Activated CD4-positive, alpha-beta memory T cell treated with anti-CD3 and anti-CD28 coated beads, Interleukin-2, amount 10 ng/mL, durations not matched to agents 7 days and 5 days (primary cell): ENCODE data around the gene PLA2G6. TPM values are rescaled to one million over a fixed set of nuclear protein-coding genes. Genes with fewer than 3 reads are reported as not detected.

ENCODE experiments used
- CTCF ChIA-PET: fragments of 350-600 bp; sonication (Branson Sonifier 250); formaldehyde crosslinking; loops from one replicate; lab custom pipeline; 2021; ENCODE audit warnings: antibody characterized with exemption, inconsistent platforms; lab: Charles Lee
- POLR2A ChIA-PET: fragments of 350-600 bp; sonication (Branson Sonifier 250); formaldehyde crosslinking; loops from one replicate; lab custom pipeline; 2021; ENCODE audit warnings: antibody characterized with exemption; lab: Charles Lee
- DNase-seq: peaks from one replicate; pipeline ENCODE4 v3.0.0-alpha.2; 2020
- H3K27ac Mint-ChIP-seq: one replicate; pipeline ENCODE4 v1.8.0; 2021; ENCODE audit warnings: mild to moderate bottlenecking, mixed read lengths
- H3K27me3 Mint-ChIP-seq: one replicate; pipeline ENCODE4 v1.8.0; 2021; ENCODE audit warnings: mixed read lengths
- H3K36me3 Mint-ChIP-seq: one replicate; pipeline ENCODE4 v1.8.0; 2021; ENCODE audit warnings: low read depth, mixed read lengths
- H3K4me1 Mint-ChIP-seq: one replicate; pipeline ENCODE4 v1.8.0; 2021; ENCODE audit warnings: mixed read lengths
- H3K4me3 Mint-ChIP-seq: one replicate; pipeline ENCODE4 v1.8.0; 2021; ENCODE audit warnings: mild to moderate bottlenecking, mixed read lengths
- H3K9me3 Mint-ChIP-seq: one replicate; pipeline ENCODE4 v1.8.0; 2021; ENCODE audit warnings: mixed read lengths
- total RNA-seq, 2 experiments: library from RNA; stranded (reverse); gene quantifications; one replicate each; pipeline ENCODE4 v1.2.3, GENCODE V29; 2021

PLA2G6 gene
- total RNA-seq, 2 experiments from 2014 or later: 80.7 to 85.7 TPM

DNA sequence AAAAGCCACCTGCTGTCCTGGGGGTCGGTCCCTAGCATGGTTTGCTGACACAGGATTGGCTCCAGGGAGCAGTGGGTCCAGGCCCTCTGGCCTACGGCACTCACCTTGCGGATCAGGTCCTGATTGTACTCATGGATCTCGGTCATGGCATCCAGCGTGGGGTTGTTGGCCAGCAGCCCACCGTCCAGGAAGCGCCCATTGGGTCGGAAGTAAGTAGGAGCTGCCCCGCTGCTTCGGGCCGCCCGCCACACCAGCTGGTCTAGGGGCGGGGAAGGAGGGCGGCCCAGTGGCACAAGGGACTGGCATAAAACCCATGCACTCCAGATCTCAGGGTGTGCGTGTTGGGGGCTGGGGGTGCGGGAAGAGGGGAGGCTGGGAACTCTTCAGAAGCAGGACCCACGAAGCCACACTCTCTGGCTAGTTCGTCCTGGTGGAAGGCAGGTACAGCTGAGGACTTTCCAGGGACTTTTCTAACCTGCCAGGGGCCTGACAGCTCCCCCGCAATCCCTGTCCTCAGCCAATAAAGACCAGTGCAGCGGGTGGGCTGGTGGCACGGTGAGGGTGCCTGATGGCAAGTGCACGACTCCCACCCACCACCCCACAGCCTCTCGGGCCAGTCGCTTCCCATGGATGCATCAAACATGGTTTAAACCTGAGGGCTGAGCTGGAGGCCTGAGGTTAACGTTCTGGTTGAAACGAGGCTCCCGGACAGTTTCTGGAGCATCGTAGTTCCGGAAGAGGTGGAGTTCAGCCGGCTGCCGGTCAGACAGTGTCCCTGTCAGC lies 66.0 kb downstream of the PLA2G6 start:
- Mint-ChIP-seq H3K27me3 (no peaks in the 10 kb centered on the region), H3K4me1 (peaks cover 8% of the 10 kb centered on the region), H3K36me3 (peaks cover 5% of the 10 kb centered on the region), H3K9me3 (no peaks in the 10 kb centered on the region), H3K4me3 (no peak overlapping the region), H3K27ac (no peak overlapping the region)
- ChIA-PET CTCF (interaction anchor here (0.9 to 2.4 kb wide), 7 partner anchors 8 to 237 kb away, joined by 3 to 11 read pairs (median 8); partner anchors contain the start of gene PLA2G6), POLR2A (interaction anchor here (1.0 kb wide), 1 partner anchor 63 kb away, joined by 3 read pairs; no protein-coding TSS in a partner anchor)
- no peak for DNase-seq

- Mint-ChIP-seq H3K4me3 (no peak overlapping the region), H3K27ac (no peak overlapping the region), H3K4me1 (peaks cover 8% of the 10 kb centered on the region), H3K27me3 (no peaks in the 10 kb centered on the region), H3K36me3 (peaks cover 5% of the 10 kb centered on the region), H3K9me3 (no peaks in the 10 kb centered on the region)
- ChIA-PET CTCF (interaction anchor here (0.6 to 2.4 kb wide), 14 partner anchors 9 to 238 kb away, joined by 3 to 11 read pairs (median 4); partner anchors contain the start of gene PLA2G6), POLR2A (interaction anchor here (0.9 to 1.6 kb wide), 4 partner anchors 27 to 116 kb away, joined by 3 to 4 read pairs (median 4); no protein-coding TSS in a partner anchor)
- DNase-seq: peak; percentile 85
Observed at GRCh38 chr22:38114484-38115398, 66.9 kb downstream of the PLA2G6 start.

GRCh38 chr22:38112381-38112780 lies 69.2 kb downstream of the PLA2G6 start:
- H3K4me3 Mint-ChIP-seq: no peak overlapping the region

GRCh38 chr22:38111925-38112355 lies 69.7 kb downstream of the PLA2G6 start:
- H3K4me1 Mint-ChIP-seq: peaks cover 8% of the 10 kb centered on the region
- H3K4me3 Mint-ChIP-seq: no peak overlapping the region
- no peaks in the 10 kb centered on the region for H3K27me3 Mint-ChIP-seq
- H3K9me3 Mint-ChIP-seq: no peaks in the 10 kb centered on the region
- peaks cover 5% of the 10 kb centered on the region for H3K36me3 Mint-ChIP-seq
- ChIA-PET POLR2A (no interaction called here), CTCF (interaction anchor here (1.6 kb wide), 1 partner anchor 60 kb away, joined by 5 read pairs; no protein-coding TSS in a partner anchor)
- no peak overlapping the region for H3K27ac Mint-ChIP-seq
- DNase-seq: no peak

More at GRCh38 chr22:38112381-38112780, 69.2 kb downstream of the PLA2G6 start:
- H3K27ac Mint-ChIP-seq: no peak overlapping the region
- POLR2A ChIA-PET: no interaction called here
- no peaks in the 10 kb centered on the region for H3K27me3 Mint-ChIP-seq
- H3K9me3 Mint-ChIP-seq: no peaks in the 10 kb centered on the region
- peaks cover 8% of the 10 kb centered on the region for H3K4me1 Mint-ChIP-seq
- peaks cover 5% of the 10 kb centered on the region for H3K36me3 Mint-ChIP-seq
- CTCF ChIA-PET: interaction anchor here (1.6 kb wide), 1 partner anchor 60 kb away, joined by 5 read pairs; no protein-coding TSS in a partner anchor
- DNase-seq: no peak

- no peak for DNase-seq
- no peaks in the 10 kb centered on the region for H3K9me3 Mint-ChIP-seq
- H3K4me1 Mint-ChIP-seq: peaks cover 8% of the 10 kb centered on the region
- no peaks in the 10 kb centered on the region for H3K27me3 Mint-ChIP-seq
- H3K27ac Mint-ChIP-seq: no peak overlapping the region
- peaks cover 5% of the 10 kb centered on the region for H3K36me3 Mint-ChIP-seq
- CTCF ChIA-PET: interaction anchor here (1.6 kb wide), 1 partner anchor 59 kb away, joined by 5 read pairs; no protein-coding TSS in a partner anchor
- POLR2A ChIA-PET: no interaction called here
- no peak overlapping the region for H3K4me3 Mint-ChIP-seq
Observed at GRCh38 chr22:38110863-38111852, 70.5 kb downstream of the PLA2G6 start.

DNA sequence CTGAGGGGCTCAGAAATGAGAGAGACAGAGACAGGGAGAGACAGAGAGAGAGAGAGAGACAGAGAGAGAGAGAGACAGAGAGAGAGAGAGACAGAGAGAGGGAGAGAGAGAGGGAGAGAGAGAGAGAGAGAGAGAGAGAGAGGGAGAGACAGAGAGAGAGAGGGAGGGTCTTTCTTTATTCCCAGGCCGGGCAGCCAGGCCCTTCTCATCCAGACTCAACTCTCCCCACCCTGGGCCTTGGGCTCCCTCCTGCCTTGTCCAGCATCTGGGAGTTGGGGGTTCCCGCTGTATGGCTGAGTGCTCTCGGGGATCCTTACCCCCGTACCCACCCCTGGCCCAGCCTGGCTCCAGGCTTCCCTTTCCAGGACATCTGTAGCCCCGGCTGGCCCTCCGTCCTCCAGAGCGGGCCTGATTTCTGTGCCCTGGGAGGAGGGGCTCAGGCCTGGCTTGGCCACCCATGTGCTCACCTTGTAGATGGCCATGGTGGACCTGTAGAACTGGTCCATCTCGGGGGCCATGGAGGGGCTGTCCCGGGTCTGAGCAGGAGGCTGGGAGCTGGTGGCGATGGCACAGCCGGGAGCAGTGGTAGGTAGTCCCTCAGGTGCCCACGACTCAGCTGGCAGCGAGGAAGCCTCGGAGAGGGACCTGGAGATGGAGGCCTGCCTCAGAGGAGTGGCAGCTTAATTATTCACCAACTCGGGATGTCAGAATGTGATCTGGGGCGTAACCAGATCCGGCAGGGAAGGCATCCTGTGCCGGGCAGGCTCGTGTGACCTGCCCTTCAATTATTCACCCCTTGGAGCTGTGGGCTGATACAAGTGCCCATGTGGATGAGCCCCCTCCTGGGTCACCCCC lies 71.4 kb downstream of the PLA2G6 start, which contains the start of gene BAIAP2L2:
TSS of gene BAIAP2L2 (minus strand) at position 677 of the 855 bp plus-strand sequence. CDS start at position 518, 159 bp downstream.
- Mint-ChIP-seq H3K4me3 (no peak within 1 kb of the TSS), H3K27me3 (no peaks in the 10 kb centered on the region), H3K4me1 (peaks cover 11% of the 10 kb centered on the region), H3K9me3 (no peaks in the 10 kb centered on the region), H3K27ac (peak within 1 kb of the TSS; percentile 58), H3K36me3 (peaks cover 5% of the 10 kb centered on the region)
- DNase-seq: no peak
- CTCF ChIA-PET: no interaction called here
- POLR2A ChIA-PET: no interaction called here

DNA sequence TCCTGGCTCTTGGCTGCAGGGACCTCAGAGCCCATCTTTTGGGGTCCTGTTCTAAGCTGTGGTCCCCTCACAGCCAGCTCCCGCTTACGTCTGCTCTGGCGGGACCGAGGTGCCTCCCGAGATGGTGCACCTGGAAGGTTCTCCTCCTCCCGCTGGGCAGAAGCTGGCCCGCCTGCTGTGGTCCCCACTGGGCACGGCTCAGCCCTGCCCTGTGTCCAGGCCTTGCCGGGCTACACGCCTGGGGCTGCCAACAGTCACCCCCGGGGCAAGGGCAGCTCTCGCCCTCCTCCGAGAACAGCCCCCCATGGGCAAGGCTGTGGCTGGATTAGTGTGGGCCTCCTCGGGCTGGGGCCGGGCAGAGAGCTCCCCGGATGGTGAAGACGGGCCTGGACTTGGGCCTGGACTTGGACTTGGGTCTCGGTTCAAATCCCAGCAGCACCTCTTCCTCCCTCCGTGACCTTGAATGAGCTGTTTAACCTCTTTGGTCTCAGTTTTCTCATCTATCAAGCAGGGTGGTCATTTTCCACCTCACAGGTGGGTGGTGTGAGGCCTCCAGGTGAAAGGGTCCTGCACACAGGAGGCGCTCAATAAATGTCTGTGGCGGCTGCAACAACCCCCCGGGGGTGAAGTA lies 72.1 kb downstream of the PLA2G6 start:
- ChIA-PET POLR2A (no interaction called here), CTCF (no interaction called here)
- DNase-seq: no peak
- Mint-ChIP-seq H3K27me3 (no peaks in the 10 kb centered on the region), H3K4me1 (peaks cover 10% of the 10 kb centered on the region), H3K9me3 (no peaks in the 10 kb centered on the region), H3K27ac (peak overlapping the region; percentile 58), H3K36me3 (peaks cover 5% of the 10 kb centered on the region), H3K4me3 (no peak overlapping the region)

DNA sequence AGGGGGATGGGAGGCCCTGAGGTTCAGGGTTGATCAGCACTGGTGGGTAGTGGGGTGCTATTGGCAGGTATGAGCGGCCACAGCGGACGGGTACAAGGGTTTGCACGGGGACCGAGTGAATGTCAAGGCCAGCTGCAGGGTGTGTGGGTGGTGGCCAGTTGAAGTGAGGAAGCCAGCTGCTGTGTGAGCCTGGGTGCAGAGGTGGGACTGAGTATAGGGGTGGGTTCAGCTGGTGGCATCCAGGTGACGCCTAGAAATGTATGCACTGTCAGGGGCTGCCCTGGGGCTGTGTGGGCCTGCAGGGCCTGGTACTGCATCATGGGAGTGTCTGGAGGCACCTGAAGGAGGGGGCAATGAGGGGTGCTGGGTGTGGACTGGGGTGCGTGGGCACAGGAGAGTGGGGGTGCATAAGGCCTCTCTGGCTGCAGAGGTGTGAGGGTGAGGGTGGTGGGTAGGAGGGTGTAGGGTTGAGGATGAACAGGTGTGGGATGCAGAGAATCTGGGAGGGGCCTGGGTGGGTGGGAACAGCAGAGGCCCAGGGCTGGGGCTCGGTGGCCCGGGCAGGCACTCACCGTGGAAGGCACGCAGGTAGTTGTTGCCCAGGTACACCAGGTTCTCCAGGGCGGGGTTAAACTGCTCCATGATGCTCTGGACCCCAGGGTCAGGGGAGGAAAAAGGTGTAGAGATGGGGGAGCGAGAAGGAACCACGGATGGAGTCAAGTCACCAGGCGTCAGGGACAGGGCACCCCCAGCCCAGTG lies 72.9 kb downstream of the PLA2G6 start:
- POLR2A ChIA-PET: no interaction called here
- Mint-ChIP-seq H3K36me3 (peaks cover 3% of the 10 kb centered on the region), H3K27me3 (no peaks in the 10 kb centered on the region), H3K27ac (no peak overlapping the region), H3K4me3 (no peak overlapping the region), H3K9me3 (no peaks in the 10 kb centered on the region), H3K4me1 (peaks cover 12% of the 10 kb centered on the region)
- DNase-seq: no peak
- CTCF ChIA-PET: no interaction called here

- CTCF ChIA-PET: no interaction called here
- no peak overlapping the region for H3K27ac Mint-ChIP-seq
Observed at GRCh38 chr22:38107692-38108515, 73.7 kb downstream of the PLA2G6 start.

More at GRCh38 chr22:38107692-38108515, 73.7 kb downstream of the PLA2G6 start:
- Mint-ChIP-seq H3K4me3 (no peak overlapping the region), H3K9me3 (no peaks in the 10 kb centered on the region), H3K27me3 (no peaks in the 10 kb centered on the region), H3K36me3 (peaks cover 2% of the 10 kb centered on the region), H3K4me1 (peaks cover 14% of the 10 kb centered on the region)
- DNase-seq: no peak
- POLR2A ChIA-PET: no interaction called here
